NCI-H345 (cell line): ENCODE measurements around the gene PASK.

Experiments used
- DNase-seq: peaks from one replicate; lab custom pipeline; 2025; lab: John Stamatoyannopoulos, UW

Gene PASK

GRCh38 chr2:241103176-241103595 lies 46.1 kb downstream of the PASK start:
- no peak for DNase-seq

GRCh38 chr2:241102239-241102803 lies 47.0 kb downstream of the PASK start, which contains the start of gene MTERF4:
Gene MTERF4, minus strand, starts transcription at chr2:241102287. Its CDS starts 14 bp downstream, at chr2:241102273.
- DNase-seq = peak; percentile 91

- no peak for DNase-seq
Measured at GRCh38 chr2:241099246-241099645, 50.0 kb downstream of the PASK start.

- DNase-seq = no peak
Measured at GRCh38 chr2:241096979-241097378, 52.3 kb downstream of the PASK start.

GRCh38 chr2:241095594-241096290 lies 53.5 kb downstream of the PASK start:
- no peak for DNase-seq

GRCh38 chr2:241094924-241095420 lies 54.3 kb downstream of the PASK start:
- no peak for DNase-seq

- no peak for DNase-seq
Measured at GRCh38 chr2:241094172-241094571, 55.1 kb downstream of the PASK start.

GRCh38 chr2:241093133-241093781 lies 56.0 kb downstream of the PASK start:
- DNase-seq = peak; percentile 64

- DNase-seq = no peak
Measured at GRCh38 chr2:241092677-241093076, 56.6 kb downstream of the PASK start.

GRCh38 chr2:241091734-241092445 lies 57.4 kb downstream of the PASK start:
- no peak for DNase-seq

- DNase-seq = no peak
Measured at GRCh38 chr2:241091201-241091600, 58.1 kb downstream of the PASK start.

- DNase-seq = no peak
Measured at GRCh38 chr2:241088791-241089732, 60.2 kb downstream of the PASK start.

GRCh38 chr2:241088376-241088775 lies 60.9 kb downstream of the PASK start:
- DNase-seq = no peak

GRCh38 chr2:241087420-241088268 lies 61.6 kb downstream of the PASK start:
- DNase-seq = no peak

- DNase-seq = no peak
Measured at GRCh38 chr2:241084856-241085444, 64.3 kb downstream of the PASK start.

- no peak for DNase-seq
Measured at GRCh38 chr2:241083091-241083415, 66.2 kb downstream of the PASK start.

- DNase-seq = no peak
Measured at GRCh38 chr2:241082341-241083090, 66.8 kb downstream of the PASK start.

- DNase-seq = no peak
Measured at GRCh38 chr2:241081643-241082340, 67.5 kb downstream of the PASK start.

GRCh38 chr2:241081190-241081642 lies 68.1 kb downstream of the PASK start:
- DNase-seq = no peak
